ENCODE data around the gene PYCR2. TPM values are rescaled to one million over a fixed set of nuclear protein-coding genes. Genes with fewer than 3 reads are reported as not detected.
"Not testable (repeated sequence)": the region's sequence is repeated elsewhere in the genome, so short reads cannot be mapped to it uniquely, and the experiment has no call there.

The PYCR2 gene
- total RNA-seq, 1 donor from 2014 or later, result 19.5 TPM

- no peak for TF ChIP-seq CTCF (IDR thresholded peaks at IDR 0.05; ENCODE audit: insufficient read depth, low read length, severe bottlenecking)
- no peaks in the 10 kb centered on the region for H3K36me3 ChIP-seq (ENCODE audit: control insufficient read depth, insufficient read depth, low read length)
- no peaks in the 10 kb centered on the region for H3K27me3 ChIP-seq (ENCODE audit: control insufficient read depth, insufficient read depth, low read length)
- DNase-seq (ENCODE audit: low read depth), result no peak
- H3K4me3 ChIP-seq (ENCODE audit: low read depth, low read length), result no peak overlapping the region
- no peak for FAIRE-seq
Measured at GRCh38 chr1:225934711-225935110, 10.7 kb upstream of the PYCR2 start.

GRCh38 chr1:225933072-225933471 lies 9.0 kb upstream of the PYCR2 start:
- peak; percentile 86 for DNase-seq (ENCODE audit: low read depth)
- H3K4me3 ChIP-seq (ENCODE audit: low read depth, low read length), result no peak overlapping the region
- H3K27me3 ChIP-seq (ENCODE audit: control insufficient read depth, insufficient read depth, low read length), result no peaks in the 10 kb centered on the region
- FAIRE-seq, result no peak
- no peaks in the 10 kb centered on the region for H3K36me3 ChIP-seq (ENCODE audit: control insufficient read depth, insufficient read depth, low read length)
- no peak for TF ChIP-seq CTCF (IDR thresholded peaks at IDR 0.05; ENCODE audit: insufficient read depth, low read length, severe bottlenecking)

DNA sequence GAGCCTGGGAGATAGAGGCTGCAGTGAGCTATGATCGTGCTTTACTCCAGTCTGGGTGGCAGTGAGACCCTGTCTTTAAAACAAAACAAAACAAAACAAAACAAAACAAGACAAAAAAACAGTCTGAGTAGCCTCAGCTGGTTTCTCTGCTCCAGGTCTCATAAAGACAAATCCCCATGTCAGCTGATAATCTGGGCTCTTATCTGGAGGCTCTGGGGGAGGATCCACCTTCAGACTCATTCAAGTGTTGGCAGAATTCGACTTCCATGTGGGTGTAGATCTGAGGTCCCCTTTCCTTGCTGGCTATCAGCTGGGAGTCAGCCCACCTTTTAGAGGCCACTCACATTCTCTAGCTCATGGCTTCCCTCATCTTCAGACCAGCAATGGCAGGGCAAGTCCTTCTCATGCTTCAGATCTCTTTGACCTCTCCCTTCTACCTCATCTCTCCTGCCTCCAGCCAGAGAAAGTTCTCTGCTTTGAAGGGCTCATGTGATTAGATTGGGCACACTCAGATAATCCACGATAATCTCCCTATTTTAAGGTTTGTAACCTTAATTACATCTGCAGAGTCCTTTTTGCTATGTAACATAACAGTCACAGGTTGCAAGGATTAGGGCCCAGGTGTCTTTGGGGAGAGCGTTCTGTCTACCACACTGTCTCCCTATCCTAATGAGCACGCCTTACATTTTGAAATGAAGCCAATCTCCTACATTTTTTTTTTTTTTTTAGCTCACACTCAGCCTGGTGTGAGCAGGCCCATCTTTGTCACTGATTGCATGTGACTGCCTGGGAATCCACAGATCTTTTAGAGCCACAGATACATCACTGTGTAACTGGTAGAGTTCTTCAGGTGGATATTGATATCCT lies 7.5 kb upstream of the PYCR2 start:
- DNase-seq (ENCODE audit: low read depth), result no peak
- no peaks in the 10 kb centered on the region for H3K27me3 ChIP-seq (ENCODE audit: control insufficient read depth, insufficient read depth, low read length)
- no peak overlapping the region for H3K4me3 ChIP-seq (ENCODE audit: low read depth, low read length)
- H3K36me3 ChIP-seq (ENCODE audit: control insufficient read depth, insufficient read depth, low read length), result no peaks in the 10 kb centered on the region
- no peak for FAIRE-seq
- TF ChIP-seq CTCF (IDR thresholded peaks at IDR 0.05; ENCODE audit: insufficient read depth, low read length, severe bottlenecking), result no peak

DNA sequence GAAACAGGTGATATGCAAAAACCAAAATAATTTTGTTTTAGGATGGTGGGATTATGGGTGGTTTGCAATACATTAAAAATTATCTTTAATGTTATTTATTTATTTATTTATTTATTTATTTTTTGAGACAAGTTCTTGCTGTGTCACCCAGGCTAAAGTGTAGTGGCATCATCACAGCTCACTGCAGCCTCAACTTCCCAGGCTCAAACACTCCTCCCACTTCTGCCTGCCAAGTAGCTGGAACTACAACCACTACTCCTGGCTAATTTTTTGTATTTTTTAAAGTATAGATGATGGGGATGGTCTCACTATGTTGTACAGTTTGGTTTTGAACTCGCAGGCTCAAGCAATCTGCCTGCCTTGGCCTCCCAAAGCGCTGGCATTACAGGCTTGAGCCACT lies 6.5 kb upstream of the PYCR2 start:
- Histone ChIP-seq H3K36me3 (ENCODE audit: control insufficient read depth, insufficient read depth, low read length) (no peaks in the 10 kb centered on the region), H3K4me3 (ENCODE audit: low read depth, low read length) (no peak overlapping the region), H3K27me3 (ENCODE audit: control insufficient read depth, insufficient read depth, low read length) (no peaks in the 10 kb centered on the region)
- TF ChIP-seq CTCF (IDR thresholded peaks at IDR 0.05; ENCODE audit: insufficient read depth, low read length, severe bottlenecking), result no peak
- DNase-seq (ENCODE audit: low read depth) (no peak), FAIRE-seq (no peak)

- not testable (repeated sequence) for FAIRE-seq; H3K36me3 ChIP-seq (ENCODE audit: control insufficient read depth, insufficient read depth, low read length); DNase-seq (ENCODE audit: low read depth); H3K27me3 ChIP-seq (ENCODE audit: control insufficient read depth, insufficient read depth, low read length); H3K4me3 ChIP-seq (ENCODE audit: low read depth, low read length)
Measured at GRCh38 chr1:225929462-225929861, 5.4 kb upstream of the PYCR2 start.

- Histone ChIP-seq H3K36me3 (ENCODE audit: control insufficient read depth, insufficient read depth, low read length) (no peaks in the 10 kb centered on the region), H3K4me3 (ENCODE audit: low read depth, low read length) (no peak overlapping the region), H3K27me3 (ENCODE audit: control insufficient read depth, insufficient read depth, low read length) (no peaks in the 10 kb centered on the region)
- DNase-seq (ENCODE audit: low read depth) (no peak), FAIRE-seq (no peak)
- no peak for TF ChIP-seq CTCF (IDR thresholded peaks at IDR 0.05; ENCODE audit: insufficient read depth, low read length, severe bottlenecking)
Measured at GRCh38 chr1:225928186-225929175, 4.4 kb upstream of the PYCR2 start.
